ENCODE results near the gene PANK4.

PANK4 gene

DNA sequence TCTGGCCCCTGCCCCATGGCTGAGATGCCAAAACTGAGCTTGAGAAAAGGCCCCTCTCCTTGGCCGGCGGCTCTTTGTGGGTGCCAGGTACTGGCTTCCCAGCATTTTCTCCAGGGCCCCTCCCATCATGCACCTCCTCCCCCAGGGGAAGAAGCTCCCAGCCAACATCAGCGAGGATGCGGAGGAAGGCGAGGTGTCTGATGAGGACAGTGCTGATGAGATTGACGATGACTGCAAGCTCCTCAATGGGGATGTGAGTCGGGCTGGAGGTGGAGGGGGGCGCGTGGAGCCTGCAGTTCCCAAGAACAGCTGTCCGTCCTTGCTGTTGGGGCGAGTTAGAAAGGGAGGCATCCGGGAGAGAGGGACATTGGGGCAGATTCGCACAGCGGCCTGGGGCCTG, 36.8 kb downstream of the PANK4 start:
- peaks cover 20 to 21% of the 10 kb centered on the region in 2 donors for H3K4me1 Mint-ChIP-seq
- no peaks in the 10 kb centered on the region for H3K27me3 Mint-ChIP-seq
- peak overlapping the region; percentile 42 for H3K27ac Mint-ChIP-seq
- H3K9me3 Mint-ChIP-seq: peaks cover 14 to 17% of the 10 kb centered on the region in 2 donors
- H3K36me3 Mint-ChIP-seq: peaks cover 12 to 17% of the 10 kb centered on the region in 2 donors
- DNase-seq: no peak
- H3K4me3 Mint-ChIP-seq: no peak overlapping the region
- no peak for ATAC-seq (replicated peaks)

DNA sequence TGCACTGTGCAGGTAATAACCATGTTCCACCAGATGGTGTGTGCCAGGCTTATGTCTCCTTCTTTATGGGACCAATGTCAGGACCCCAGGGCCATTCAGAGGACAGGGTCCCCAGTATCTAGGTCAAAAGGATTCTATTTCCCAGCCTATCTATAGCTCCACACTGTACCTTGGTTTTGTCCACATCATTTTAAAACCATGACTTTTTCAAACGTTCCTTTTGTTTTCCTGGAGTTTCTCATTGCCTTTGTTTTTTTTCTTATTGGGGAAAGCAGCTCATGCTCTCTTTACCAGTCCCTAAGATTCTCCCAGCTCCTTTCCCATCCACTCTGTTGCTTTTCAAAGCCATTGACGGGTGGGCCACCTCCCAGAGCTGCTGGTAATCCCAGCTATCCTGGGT, 37.7 kb downstream of the PANK4 start:
- Mint-ChIP-seq H3K4me1 (peaks cover 16 to 17% of the 10 kb centered on the region in 2 donors), H3K9me3 (peaks cover 14 to 17% of the 10 kb centered on the region in 2 donors), H3K27me3 (no peaks in the 10 kb centered on the region), H3K27ac (no peak overlapping the region), H3K4me3 (no peak overlapping the region), H3K36me3 (peaks cover 12 to 17% of the 10 kb centered on the region in 2 donors)
- DNase-seq (no peak), ATAC-seq (replicated peaks) (no peak)

- Mint-ChIP-seq H3K4me3 (no peak overlapping the region), H3K27me3 (no peaks in the 10 kb centered on the region), H3K9me3 (peaks cover 14 to 17% of the 10 kb centered on the region in 2 donors), H3K36me3 (peaks cover 12 to 17% of the 10 kb centered on the region in 2 donors), H3K4me1 (peaks cover 4 to 10% of the 10 kb centered on the region in 2 donors), H3K27ac (no peak overlapping the region)
- ATAC-seq (replicated peaks) (no peak), DNase-seq (no peak)
These were observed 39.8 kb downstream of the PANK4 start for GRCh38 chr1:2486558-2486957.

DNA sequence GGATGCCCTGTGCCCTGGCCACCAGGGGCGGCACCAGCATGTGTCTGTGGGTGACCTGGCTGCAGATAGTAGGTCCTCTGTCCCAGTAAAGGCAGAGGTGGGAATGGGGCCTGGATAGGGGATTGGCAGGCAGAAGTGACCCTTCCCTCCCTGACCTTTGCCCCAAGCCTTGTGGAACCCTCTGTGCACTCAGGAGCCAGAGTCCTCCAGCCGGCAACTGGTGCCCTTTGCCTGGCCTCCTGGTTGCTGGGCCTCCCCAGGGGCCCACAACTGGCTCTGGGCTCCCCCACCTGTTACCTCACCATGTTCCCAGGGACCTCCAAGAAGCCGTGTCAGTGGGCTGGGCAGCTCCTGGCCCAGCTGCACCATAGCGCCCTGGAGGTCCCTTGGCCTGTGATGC, 40.4 kb downstream of the PANK4 start:
- H3K36me3 Mint-ChIP-seq: peaks cover 12 to 17% of the 10 kb centered on the region in 2 donors
- no peak overlapping the region for H3K27ac Mint-ChIP-seq
- H3K9me3 Mint-ChIP-seq: peaks cover 14 to 17% of the 10 kb centered on the region in 2 donors
- ATAC-seq (replicated peaks) (no peak), DNase-seq (no peak)
- no peaks in the 10 kb centered on the region for H3K27me3 Mint-ChIP-seq
- H3K4me1 Mint-ChIP-seq: peaks cover 4 to 15% of the 10 kb centered on the region in 2 donors
- no peak overlapping the region for H3K4me3 Mint-ChIP-seq

DNA sequence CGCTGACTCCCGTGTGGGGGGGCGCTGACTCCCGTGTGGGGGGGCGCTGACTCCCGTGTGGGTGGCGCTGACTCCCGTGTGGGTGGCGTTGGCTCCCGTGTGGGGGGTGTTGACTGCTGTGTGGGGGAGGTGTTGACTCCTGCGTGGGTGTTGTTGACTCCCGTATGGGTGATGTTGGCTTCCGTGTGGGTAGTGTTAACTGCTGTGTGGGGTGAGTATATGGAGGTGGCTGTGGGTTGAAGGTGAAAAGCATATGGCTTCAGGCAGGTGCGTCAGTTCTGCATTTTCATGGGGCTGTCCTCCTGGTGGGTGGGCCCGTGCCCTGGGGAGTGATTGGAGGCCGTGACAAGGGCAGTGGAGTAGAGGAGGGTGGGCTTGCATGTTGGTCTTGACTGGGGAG, 42.4 kb downstream of the PANK4 start:
- Mint-ChIP-seq H3K27me3 (no peaks in the 10 kb centered on the region), H3K9me3 (peaks cover 9 to 13% of the 10 kb centered on the region in 2 donors), H3K27ac (no peak overlapping the region), H3K4me3 (no peak overlapping the region), H3K36me3 (peaks cover 5 to 11% of the 10 kb centered on the region in 2 donors), H3K4me1 (peaks cover 4 to 16% of the 10 kb centered on the region in 2 donors)
- ATAC-seq (replicated peaks): no peak
- DNase-seq: no peak

GRCh38 chr1:2483026-2483425, 43.4 kb downstream of the PANK4 start:
- Mint-ChIP-seq H3K27ac (no peak overlapping the region), H3K4me3 (no peak overlapping the region), H3K9me3 (peaks cover 2 to 6% of the 10 kb centered on the region in 2 donors), H3K27me3 (no peaks in the 10 kb centered on the region), H3K36me3 (peaks cover 2 to 6% of the 10 kb centered on the region in 2 donors), H3K4me1 (peaks cover 4 to 16% of the 10 kb centered on the region in 2 donors)
- ATAC-seq (replicated peaks) (no peak), DNase-seq (no peak)

- Mint-ChIP-seq H3K4me1 (peaks cover 4 to 16% of the 10 kb centered on the region in 2 donors), H3K27ac (no peak overlapping the region), H3K4me3 (no peak overlapping the region), H3K36me3 (peaks cover 1 to 2% of the 10 kb centered on the region in 2 donors), H3K27me3 (no peaks in the 10 kb centered on the region), H3K9me3 (peaks cover 1% of the 10 kb centered on the region in 2 donors)
- ATAC-seq (replicated peaks) (no peak), DNase-seq (no peak)
These were observed 43.8 kb downstream of the PANK4 start for GRCh38 chr1:2482588-2482987.

GRCh38 chr1:2481885-2482284, 44.5 kb downstream of the PANK4 start:
- no peaks in the 10 kb centered on the region for H3K36me3 Mint-ChIP-seq
- H3K27ac Mint-ChIP-seq: no peak overlapping the region
- H3K4me1 Mint-ChIP-seq: peaks cover 6 to 16% of the 10 kb centered on the region in 2 donors
- H3K4me3 Mint-ChIP-seq: no peak overlapping the region
- ATAC-seq (replicated peaks): no peak
- H3K27me3 Mint-ChIP-seq: peaks cover 0 to 4% of the 10 kb centered on the region in 2 donors
- no peaks in the 10 kb centered on the region for H3K9me3 Mint-ChIP-seq
- no peak for DNase-seq

- Mint-ChIP-seq H3K36me3 (no peaks in the 10 kb centered on the region), H3K4me3 (no peak overlapping the region), H3K9me3 (no peaks in the 10 kb centered on the region), H3K4me1 (peaks cover 6 to 16% of the 10 kb centered on the region in 2 donors), H3K27me3 (peaks cover 0 to 4% of the 10 kb centered on the region in 2 donors), H3K27ac (no peak overlapping the region)
- peak; percentile 35 to 45 for ATAC-seq (replicated peaks)
- DNase-seq: no peak
These were observed 45.4 kb downstream of the PANK4 start for GRCh38 chr1:2480986-2481364.

- Mint-ChIP-seq H3K4me3 (no peak overlapping the region), H3K9me3 (no peaks in the 10 kb centered on the region), H3K36me3 (no peaks in the 10 kb centered on the region), H3K27me3 (peaks cover 0 to 4% of the 10 kb centered on the region in 2 donors), H3K4me1 (peaks cover 6 to 16% of the 10 kb centered on the region in 2 donors), H3K27ac (no peak overlapping the region)
- ATAC-seq (replicated peaks) (no peak), DNase-seq (no peak)
These were observed 46.0 kb downstream of the PANK4 start for GRCh38 chr1:2480236-2480985.

GRCh38 chr1:2479618-2480017, 46.8 kb downstream of the PANK4 start:
- no peak overlapping the region for H3K4me3 Mint-ChIP-seq
- H3K9me3 Mint-ChIP-seq: no peaks in the 10 kb centered on the region
- ATAC-seq (replicated peaks): no peak

GRCh38 chr1:2479186-2479585, 47.2 kb downstream of the PANK4 start:
- H3K36me3 Mint-ChIP-seq: no peaks in the 10 kb centered on the region
- ATAC-seq (replicated peaks): no peak

More at GRCh38 chr1:2479618-2480017, 46.8 kb downstream of the PANK4 start:
- H3K36me3 Mint-ChIP-seq: no peaks in the 10 kb centered on the region
- H3K27me3 Mint-ChIP-seq: peaks cover 0 to 4% of the 10 kb centered on the region in 2 donors
- no peak overlapping the region for H3K27ac Mint-ChIP-seq
- H3K4me1 Mint-ChIP-seq: peaks cover 6 to 13% of the 10 kb centered on the region in 2 donors
- no peak for DNase-seq

GRCh38 chr1:2477791-2478499, 48.5 kb downstream of the PANK4 start:
- H3K27ac Mint-ChIP-seq: no peak overlapping the region
- H3K27me3 Mint-ChIP-seq: peaks cover 0 to 4% of the 10 kb centered on the region in 2 donors
- H3K4me1 Mint-ChIP-seq: peaks cover 2 to 7% of the 10 kb centered on the region in 2 donors
- ATAC-seq (replicated peaks): no peak
- no peaks in the 10 kb centered on the region for H3K36me3 Mint-ChIP-seq
- no peak for DNase-seq
- no peaks in the 10 kb centered on the region for H3K9me3 Mint-ChIP-seq
- no peak overlapping the region for H3K4me3 Mint-ChIP-seq

More at GRCh38 chr1:2479186-2479585, 47.2 kb downstream of the PANK4 start:
- peaks cover 6 to 10% of the 10 kb centered on the region in 2 donors for H3K4me1 Mint-ChIP-seq
- no peak for DNase-seq
- H3K27ac Mint-ChIP-seq: no peak overlapping the region
- no peak overlapping the region for H3K4me3 Mint-ChIP-seq
- H3K27me3 Mint-ChIP-seq: peaks cover 0 to 4% of the 10 kb centered on the region in 2 donors
- no peaks in the 10 kb centered on the region for H3K9me3 Mint-ChIP-seq

DNA sequence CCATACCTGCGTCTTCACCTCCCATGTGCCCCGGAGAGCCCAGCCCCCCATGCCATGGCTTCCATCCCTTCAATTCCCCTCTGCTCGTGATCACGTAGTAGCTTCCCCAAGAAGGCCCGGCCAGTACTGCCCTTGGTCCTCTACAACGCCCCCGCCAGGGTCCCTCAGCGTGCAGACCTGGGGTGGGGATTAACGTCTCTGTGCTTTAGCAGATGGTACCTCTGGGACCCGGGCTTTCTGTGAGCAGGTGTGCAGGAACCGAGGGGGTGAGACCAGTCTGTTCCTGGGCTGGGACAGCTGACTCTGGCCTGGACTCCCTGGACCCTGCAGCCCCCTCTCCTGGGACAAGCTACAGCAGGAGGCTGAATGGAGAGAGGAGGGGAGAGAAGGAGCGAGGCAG, 49.1 kb downstream of the PANK4 start:
- Mint-ChIP-seq H3K9me3 (no peaks in the 10 kb centered on the region), H3K4me1 (peaks cover 2 to 7% of the 10 kb centered on the region in 2 donors), H3K4me3 (no peak overlapping the region), H3K36me3 (no peaks in the 10 kb centered on the region), H3K27me3 (peaks cover 0 to 4% of the 10 kb centered on the region in 2 donors), H3K27ac (no peak overlapping the region)
- DNase-seq (no peak), ATAC-seq (replicated peaks) (no peak)
